Hepatocyte (in vitro differentiated cells): ENCODE measurements around the gene RPTOR.
"Not testable (repeated sequence)": the region's sequence is repeated elsewhere in the genome, so short reads cannot be mapped to it uniquely, and the experiment has no call there.

Source experiments
- EZH2 ChIP-seq: fragments of 200-600 bp; sonication (generic); IDR thresholded peaks from 2 replicates; pipeline ENCODE4 v1.6.1; 2016; ENCODE audit warnings: antibody characterized with exemption, mild to moderate bottlenecking, borderline replicate concordance
- TF ChIP-seq, protein P1 (sequence below): fragments of 200-600 bp; sonication (generic); IDR thresholded peaks from 2 replicates; pipeline ENCODE4 v1.5.1; 2016; ENCODE audit warnings: antibody characterized with exemption, mild to moderate bottlenecking; ENCODE audit not compliant: poor library complexity

DNA sequence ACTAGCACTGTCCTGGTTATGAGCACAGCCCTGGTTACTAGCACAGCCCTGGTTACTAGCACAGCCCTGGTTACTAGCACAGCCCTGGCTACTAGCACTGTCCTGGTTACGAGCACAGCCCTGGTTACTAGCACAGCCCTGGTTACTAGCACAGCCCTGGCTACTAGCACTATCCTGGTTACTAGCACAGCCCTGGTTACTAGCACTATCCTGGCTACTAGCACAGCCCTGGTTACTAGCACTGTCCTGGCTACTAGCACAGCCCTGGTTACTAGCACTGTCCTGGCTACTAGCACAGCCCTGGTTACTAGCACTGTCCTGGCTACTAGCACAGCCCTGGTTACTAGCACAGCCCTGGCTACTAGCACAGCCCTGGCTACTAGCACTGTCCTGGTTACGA, 199.3 kb downstream of the RPTOR start:
- TF ChIP-seq, protein P1, sequence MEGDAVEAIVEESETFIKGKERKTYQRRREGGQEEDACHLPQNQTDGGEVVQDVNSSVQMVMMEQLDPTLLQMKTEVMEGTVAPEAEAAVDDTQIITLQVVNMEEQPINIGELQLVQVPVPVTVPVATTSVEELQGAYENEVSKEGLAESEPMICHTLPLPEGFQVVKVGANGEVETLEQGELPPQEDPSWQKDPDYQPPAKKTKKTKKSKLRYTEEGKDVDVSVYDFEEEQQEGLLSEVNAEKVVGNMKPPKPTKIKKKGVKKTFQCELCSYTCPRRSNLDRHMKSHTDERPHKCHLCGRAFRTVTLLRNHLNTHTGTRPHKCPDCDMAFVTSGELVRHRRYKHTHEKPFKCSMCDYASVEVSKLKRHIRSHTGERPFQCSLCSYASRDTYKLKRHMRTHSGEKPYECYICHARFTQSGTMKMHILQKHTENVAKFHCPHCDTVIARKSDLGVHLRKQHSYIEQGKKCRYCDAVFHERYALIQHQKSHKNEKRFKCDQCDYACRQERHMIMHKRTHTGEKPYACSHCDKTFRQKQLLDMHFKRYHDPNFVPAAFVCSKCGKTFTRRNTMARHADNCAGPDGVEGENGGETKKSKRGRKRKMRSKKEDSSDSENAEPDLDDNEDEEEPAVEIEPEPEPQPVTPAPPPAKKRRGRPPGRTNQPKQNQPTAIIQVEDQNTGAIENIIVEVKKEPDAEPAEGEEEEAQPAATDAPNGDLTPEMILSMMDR: not testable (repeated sequence)
- TF ChIP-seq EZH2: not testable (repeated sequence)
